Natural killer cell treated with Interleukin-12 subunit alpha and Interleukin-12 subunit beta and Interleukin-15 and Interleukin-18, amount 100 ng/mL, for 72 hours (primary cell): ENCODE results near the gene SUSD6. TPM values are rescaled to one million over a fixed set of nuclear protein-coding genes. Genes with fewer than 3 reads are reported as not detected.

ENCODE experiments used
- ATAC-seq, 2 donors: fragments of 150-1000 bp; cut with Tn5 transposase in 1 of 2; sonication (Bioruptor Pico), chemical (Tn5 transposase) in 1 of 2; 2 replicates each; pipeline ENCODE4 v1.10.0; 2021
- DNase-seq: peaks from one replicate; pipeline ENCODE4 v3.0.0; 2022; ENCODE audit warnings: low spot score
- H3K27ac Mint-ChIP-seq, 2 donors: 1 replicate in 1 of 2; 2 replicates in 1 of 2; pipeline ENCODE4 v1.8.0; 2022; ENCODE audit warnings: mixed read lengths in 2 of 2, mild to moderate bottlenecking in 1 of 2, moderate library complexity in 1 of 2
- H3K27me3 Mint-ChIP-seq, 2 donors: 1 replicate in 1 of 2; 2 replicates in 1 of 2; pipeline ENCODE4 v1.8.0; 2022; ENCODE audit warnings: mixed read lengths in 2 of 2
- H3K36me3 Mint-ChIP-seq: one replicate; pipeline ENCODE4 v1.8.0; 2022; ENCODE audit warnings: mixed read lengths
- H3K4me1 Mint-ChIP-seq, 2 donors: 1 replicate in 1 of 2; 2 replicates in 1 of 2; pipeline ENCODE4 v1.8.0; 2022; ENCODE audit warnings: low read depth in 2 of 2, mixed read lengths in 2 of 2, mild to moderate bottlenecking in 1 of 2
- H3K4me3 Mint-ChIP-seq: one replicate; pipeline ENCODE4 v1.8.0; 2022; ENCODE audit warnings: mixed read lengths
- H3K9me3 Mint-ChIP-seq: 2 replicates; pipeline ENCODE4 v1.8.0; 2022; ENCODE audit warnings: mixed read lengths
- total RNA-seq, 2 donors: library from RNA; stranded (reverse); gene quantifications; one replicate each; pipeline ENCODE4 v1.2.3, GENCODE V29; 2022

SUSD6 gene
- total RNA-seq, 2 donors from 2014 or later, result 111 to 139 TPM

- ATAC-seq, result no peak
- Mint-ChIP-seq H3K36me3 (no peaks in the 10 kb centered on the region), H3K27me3 (no peaks in the 10 kb centered on the region), H3K9me3 (no peaks in the 10 kb centered on the region), H3K27ac (peak overlapping the region; percentile 74 to 83), H3K4me1 (peaks cover 74 to 92% of the 10 kb centered on the region in 2 donors), H3K4me3 (peak overlapping the region; percentile 55)
- no peak for DNase-seq
Measured at GRCh38 chr14:69654116-69654515, 42.7 kb downstream of the SUSD6 start.

- H3K27ac Mint-ChIP-seq, result peak overlapping the region; percentile 88 to 97
- H3K9me3 Mint-ChIP-seq, result no peaks in the 10 kb centered on the region
- H3K4me3 Mint-ChIP-seq, result peak overlapping the region; percentile 46
- no peak for ATAC-seq
- peaks cover 74 to 95% of the 10 kb centered on the region in 2 donors for H3K4me1 Mint-ChIP-seq
- no peaks in the 10 kb centered on the region for H3K27me3 Mint-ChIP-seq
- no peak for DNase-seq
- peaks cover 10% of the 10 kb centered on the region for H3K36me3 Mint-ChIP-seq
Measured at GRCh38 chr14:69657950-69658355, 46.6 kb downstream of the SUSD6 start.

GRCh38 chr14:69658664-69659261, 47.4 kb downstream of the SUSD6 start:
- Mint-ChIP-seq H3K27ac (peak overlapping the region; percentile 88 to 97), H3K36me3 (peaks cover 10% of the 10 kb centered on the region), H3K4me1 (peaks cover 77 to 97% of the 10 kb centered on the region in 2 donors), H3K9me3 (no peaks in the 10 kb centered on the region), H3K27me3 (no peaks in the 10 kb centered on the region), H3K4me3 (peak overlapping the region; percentile 46)
- no peak for DNase-seq
- peak; percentile 52 to 65 for ATAC-seq

GRCh38 chr14:69660344-69661193, 49.2 kb downstream of the SUSD6 start:
- peak; percentile 79 to 87 for ATAC-seq
- H3K27me3 Mint-ChIP-seq, result no peaks in the 10 kb centered on the region

GRCh38 chr14:69661194-69661537, 49.8 kb downstream of the SUSD6 start:
- Mint-ChIP-seq H3K27me3 (no peaks in the 10 kb centered on the region), H3K4me3 (peak overlapping the region; percentile 86), H3K27ac (peak overlapping the region; percentile 88 to 97), H3K4me1 (peaks cover 78 to 98% of the 10 kb centered on the region in 2 donors), H3K36me3 (peaks cover 10% of the 10 kb centered on the region), H3K9me3 (no peaks in the 10 kb centered on the region)
- DNase-seq, result no peak
- ATAC-seq, result no peak

More at GRCh38 chr14:69660344-69661193, 49.2 kb downstream of the SUSD6 start:
- Mint-ChIP-seq H3K36me3 (peaks cover 10% of the 10 kb centered on the region), H3K4me3 (peak overlapping the region; percentile 86), H3K4me1 (peaks cover 78 to 98% of the 10 kb centered on the region in 2 donors), H3K9me3 (no peaks in the 10 kb centered on the region), H3K27ac (peak overlapping the region; percentile 88 to 97)
- DNase-seq, result no peak

- ATAC-seq, result no peak
- H3K36me3 Mint-ChIP-seq, result peaks cover 13% of the 10 kb centered on the region
- no peak for DNase-seq
- no peak overlapping the region for H3K4me3 Mint-ChIP-seq
- H3K27me3 Mint-ChIP-seq, result no peaks in the 10 kb centered on the region
- peak overlapping the region; percentile 65 to 97 for H3K27ac Mint-ChIP-seq
- no peaks in the 10 kb centered on the region for H3K9me3 Mint-ChIP-seq
- H3K4me1 Mint-ChIP-seq, result peaks cover 81 to 94% of the 10 kb centered on the region in 2 donors
Measured at GRCh38 chr14:69662636-69663299, 51.4 kb downstream of the SUSD6 start.

GRCh38 chr14:69663300-69663643, 51.9 kb downstream of the SUSD6 start:
- Mint-ChIP-seq H3K27ac (peak overlapping the region; percentile 65 to 97), H3K36me3 (peaks cover 15% of the 10 kb centered on the region)

GRCh38 chr14:69664265-69664664, 52.9 kb downstream of the SUSD6 start:
- no peak for ATAC-seq
- Mint-ChIP-seq H3K27ac (peak overlapping the region; percentile 35 to 65), H3K4me1 (peaks cover 78 to 86% of the 10 kb centered on the region in 2 donors), H3K4me3 (no peak overlapping the region), H3K27me3 (no peaks in the 10 kb centered on the region), H3K9me3 (no peaks in the 10 kb centered on the region), H3K36me3 (peaks cover 15% of the 10 kb centered on the region)
- no peak for DNase-seq

More at GRCh38 chr14:69663300-69663643, 51.9 kb downstream of the SUSD6 start:
- H3K4me1 Mint-ChIP-seq, result peaks cover 81 to 93% of the 10 kb centered on the region in 2 donors
- no peak for DNase-seq
- H3K27me3 Mint-ChIP-seq, result no peaks in the 10 kb centered on the region
- H3K4me3 Mint-ChIP-seq, result no peak overlapping the region
- no peaks in the 10 kb centered on the region for H3K9me3 Mint-ChIP-seq
- no peak for ATAC-seq

GRCh38 chr14:69664865-69665526, 53.6 kb downstream of the SUSD6 start:
- Mint-ChIP-seq H3K4me3 (no peak overlapping the region), H3K9me3 (no peaks in the 10 kb centered on the region), H3K27me3 (no peaks in the 10 kb centered on the region), H3K36me3 (peaks cover 15% of the 10 kb centered on the region), H3K27ac (no peak overlapping the region), H3K4me1 (peaks cover 80 to 86% of the 10 kb centered on the region in 2 donors)
- no peak for ATAC-seq
- no peak for DNase-seq

GRCh38 chr14:69665631-69666030, 54.2 kb downstream of the SUSD6 start:
- H3K36me3 Mint-ChIP-seq, result peaks cover 10% of the 10 kb centered on the region
- no peaks in the 10 kb centered on the region for H3K27me3 Mint-ChIP-seq
- no peaks in the 10 kb centered on the region for H3K9me3 Mint-ChIP-seq
- ATAC-seq, result no peak
- peak overlapping the region in 1 of 2 donors; percentile 2 for H3K27ac Mint-ChIP-seq
- DNase-seq, result no peak
- peaks cover 82 to 86% of the 10 kb centered on the region in 2 donors for H3K4me1 Mint-ChIP-seq
- H3K4me3 Mint-ChIP-seq, result no peak overlapping the region

- DNase-seq, result no peak
- Mint-ChIP-seq H3K36me3 (peaks cover 10% of the 10 kb centered on the region), H3K9me3 (no peaks in the 10 kb centered on the region), H3K27me3 (no peaks in the 10 kb centered on the region), H3K27ac (peak overlapping the region in 1 of 2 donors; percentile 65), H3K4me1 (peaks cover 82 to 86% of the 10 kb centered on the region in 2 donors), H3K4me3 (no peak overlapping the region)
- ATAC-seq, result no peak
Measured at GRCh38 chr14:69666112-69666511, 54.7 kb downstream of the SUSD6 start.

- Mint-ChIP-seq H3K27ac (peak overlapping the region; percentile 48 to 65), H3K36me3 (peaks cover 10% of the 10 kb centered on the region), H3K27me3 (no peaks in the 10 kb centered on the region)
Measured at GRCh38 chr14:69666690-69667211, 55.4 kb downstream of the SUSD6 start.

GRCh38 chr14:69667938-69668335, 56.5 kb downstream of the SUSD6 start:
- ATAC-seq, result no peak
- Mint-ChIP-seq H3K36me3 (peaks cover 6% of the 10 kb centered on the region), H3K27ac (peak overlapping the region; percentile 21 to 48), H3K27me3 (no peaks in the 10 kb centered on the region), H3K4me1 (peaks cover 80 to 86% of the 10 kb centered on the region in 2 donors), H3K9me3 (no peaks in the 10 kb centered on the region), H3K4me3 (peak overlapping the region; percentile 17)
- DNase-seq, result no peak

More at GRCh38 chr14:69666690-69667211, 55.4 kb downstream of the SUSD6 start:
- DNase-seq (no peak), ATAC-seq (no peak)
- Mint-ChIP-seq H3K4me1 (peaks cover 82 to 86% of the 10 kb centered on the region in 2 donors), H3K9me3 (no peaks in the 10 kb centered on the region), H3K4me3 (peak overlapping the region; percentile 38)
